KMS-11 (cell line): ENCODE results near the gene SASH3.

ENCODE experiments used
- H2AFZ ChIP-seq: fragments of 200-600 bp; sonication (generic); 2 replicates; pipeline ENCODE4 v1.6.1; 2016; ENCODE audit warnings: antibody characterized with exemption, mixed run types, low read depth
- H3K27ac ChIP-seq: fragments of 200-600 bp; sonication (generic); 2 replicates; pipeline ENCODE4 v1.6.1; 2016; ENCODE audit warnings: mild to moderate bottlenecking, mixed run types
- H3K27me3 ChIP-seq: fragments of 200-600 bp; sonication (generic); 2 replicates; pipeline ENCODE4 v1.6.1; 2017; ENCODE audit warnings: mild to moderate bottlenecking, low read depth, mixed run types, moderate library complexity; ENCODE audit not compliant: insufficient read depth
- H3K36me3 ChIP-seq: fragments of 200-600 bp; sonication (generic); 2 replicates; pipeline ENCODE4 v1.6.1; 2017; ENCODE audit warnings: mild to moderate bottlenecking, mixed run types; ENCODE audit not compliant: insufficient read depth
- H3K4me1 ChIP-seq: fragments of 200-600 bp; sonication (generic); 2 replicates; pipeline ENCODE4 v1.6.1; 2016; ENCODE audit warnings: mild to moderate bottlenecking, low read depth, mixed run types; ENCODE audit not compliant: poor library complexity, severe bottlenecking
- H3K4me2 ChIP-seq: fragments of 200-600 bp; sonication (generic); 2 replicates; pipeline ENCODE4 v1.7.0; 2016; ENCODE audit warnings: mild to moderate bottlenecking, mixed run types
- H3K4me3 ChIP-seq: fragments of 200-600 bp; sonication (generic); IDR thresholded peaks from 2 replicates; pipeline ENCODE4 v1.6.1; 2017; ENCODE audit warnings: low read depth, low read length, mixed read lengths; ENCODE audit not compliant: insufficient read depth
- H3K79me2 ChIP-seq: fragments of 200-600 bp; sonication (generic); 2 replicates; pipeline ENCODE4 v1.6.1; 2016; ENCODE audit warnings: low read depth, mixed run types; ENCODE audit not compliant: insufficient read depth
- H3K9ac ChIP-seq: fragments of 200-600 bp; sonication (generic); 2 replicates; pipeline ENCODE4 v1.6.1; 2016; ENCODE audit warnings: mild to moderate bottlenecking, mixed run types
- H4K20me1 ChIP-seq: fragments of 200-600 bp; sonication (generic); 2 replicates; pipeline ENCODE4 v1.6.1; 2016; ENCODE audit warnings: mild to moderate bottlenecking, mixed run types; ENCODE audit not compliant: insufficient read depth
- CTCF ChIP-seq: fragments of 200-600 bp; sonication (generic); conservative IDR thresholded peaks from 2 replicates; pipeline ENCODE4 v1.6.1; 2017; ENCODE audit warnings: low read depth, mild to moderate bottlenecking, antibody characterized with exemption, low read length, moderate library complexity, mixed read lengths

Gene SASH3

GRCh38 chrX:129768186-129768585 lies 11.6 kb upstream of the SASH3 start:
- peak overlapping the region; percentile 88 for H3K27ac ChIP-seq
- H3K4me1 ChIP-seq = peaks cover 30% of the 10 kb centered on the region

GRCh38 chrX:129768586-129769466 lies 10.9 kb upstream of the SASH3 start:
- Histone ChIP-seq H4K20me1 (no peaks in the 10 kb centered on the region), H3K27me3 (no peaks in the 10 kb centered on the region), H3K4me1 (peaks cover 32% of the 10 kb centered on the region), H3K9ac (peak overlapping the region; percentile 48), H3K79me2 (no peaks in the 10 kb centered on the region), H3K4me3 (no peak overlapping the region), H3K36me3 (no peaks in the 10 kb centered on the region), H3K27ac (peak overlapping the region; percentile 88), H3K4me2 (peak overlapping the region; percentile 58), H2AFZ (peak overlapping the region; percentile 57; the same call in 1 of the 2 replicates)
- no peak for TF ChIP-seq CTCF

More at GRCh38 chrX:129768186-129768585, 11.6 kb upstream of the SASH3 start:
- Histone ChIP-seq H4K20me1 (no peaks in the 10 kb centered on the region), H3K79me2 (no peaks in the 10 kb centered on the region), H2AFZ (peak overlapping the region; percentile 57; the same call in 1 of the 2 replicates), H3K36me3 (no peaks in the 10 kb centered on the region), H3K27me3 (no peaks in the 10 kb centered on the region), H3K4me2 (peak overlapping the region; percentile 58), H3K9ac (no peak overlapping the region), H3K4me3 (no peak overlapping the region)
- no peak for TF ChIP-seq CTCF

GRCh38 chrX:129769467-129770154 lies 10.1 kb upstream of the SASH3 start:
- peak overlapping the region; percentile 88 for H3K27ac ChIP-seq
- no peaks in the 10 kb centered on the region for H3K79me2 ChIP-seq
- no peak for TF ChIP-seq CTCF
- peak overlapping the region; percentile 48 for H3K9ac ChIP-seq
- H3K27me3 ChIP-seq = no peaks in the 10 kb centered on the region
- H3K4me3 ChIP-seq = no peak overlapping the region
- H4K20me1 ChIP-seq = no peaks in the 10 kb centered on the region
- H3K4me2 ChIP-seq = peak overlapping the region; percentile 58
- H3K4me1 ChIP-seq = peaks cover 39% of the 10 kb centered on the region
- H3K36me3 ChIP-seq = no peaks in the 10 kb centered on the region
- peak overlapping the region; percentile 57; the same call in 1 of the 2 replicates for H2AFZ ChIP-seq

- Histone ChIP-seq H3K79me2 (no peaks in the 10 kb centered on the region), H3K4me2 (no peak overlapping the region), H3K4me3 (no peak overlapping the region), H3K4me1 (peaks cover 39% of the 10 kb centered on the region), H4K20me1 (no peaks in the 10 kb centered on the region), H3K27me3 (no peaks in the 10 kb centered on the region), H3K36me3 (no peaks in the 10 kb centered on the region), H3K9ac (no peak overlapping the region), H3K27ac (no peak overlapping the region), H2AFZ (no peak overlapping the region)
- no peak for TF ChIP-seq CTCF
Measured at GRCh38 chrX:129771266-129771995, 8.3 kb upstream of the SASH3 start.
